Cardiac fibroblast (primary cell): Measurements from ENCODE around the gene FAM174B.

Source experiments
- DNase-seq, 2 donors: peaks; one replicate each; pipeline versions ENCODE4 v3.0.0 to v3.0.0-alpha.2; 2010; ENCODE audit warnings: low read depth in 2 of 2
- H3K4me3 ChIP-seq, 2 donors: replicated peaks in 1 of 2; 1 replicate in 1 of 2; 2 replicates in 1 of 2; pipeline ENCODE4 v1.5.1; 2011; ENCODE audit warnings: low read depth in 2 of 2, low read length in 2 of 2, mild to moderate bottlenecking in 2 of 2, moderate library complexity in 1 of 2
- CTCF ChIP-seq: IDR thresholded peaks from one replicate; pipeline ENCODE4 v1.5.1; 2011; ENCODE audit warnings: low read depth, mild to moderate bottlenecking, low read length, inconsistent platforms

Gene FAM174B

GRCh38 chr15:92645731-92646130, 9.8 kb downstream of the FAM174B start:
- TF ChIP-seq CTCF = no peak
- no peak for DNase-seq
- H3K4me3 ChIP-seq = no peak overlapping the region

GRCh38 chr15:92645051-92645631, 10.4 kb downstream of the FAM174B start:
- no peak for DNase-seq
- no peak for TF ChIP-seq CTCF
- H3K4me3 ChIP-seq = no peak overlapping the region

DNA sequence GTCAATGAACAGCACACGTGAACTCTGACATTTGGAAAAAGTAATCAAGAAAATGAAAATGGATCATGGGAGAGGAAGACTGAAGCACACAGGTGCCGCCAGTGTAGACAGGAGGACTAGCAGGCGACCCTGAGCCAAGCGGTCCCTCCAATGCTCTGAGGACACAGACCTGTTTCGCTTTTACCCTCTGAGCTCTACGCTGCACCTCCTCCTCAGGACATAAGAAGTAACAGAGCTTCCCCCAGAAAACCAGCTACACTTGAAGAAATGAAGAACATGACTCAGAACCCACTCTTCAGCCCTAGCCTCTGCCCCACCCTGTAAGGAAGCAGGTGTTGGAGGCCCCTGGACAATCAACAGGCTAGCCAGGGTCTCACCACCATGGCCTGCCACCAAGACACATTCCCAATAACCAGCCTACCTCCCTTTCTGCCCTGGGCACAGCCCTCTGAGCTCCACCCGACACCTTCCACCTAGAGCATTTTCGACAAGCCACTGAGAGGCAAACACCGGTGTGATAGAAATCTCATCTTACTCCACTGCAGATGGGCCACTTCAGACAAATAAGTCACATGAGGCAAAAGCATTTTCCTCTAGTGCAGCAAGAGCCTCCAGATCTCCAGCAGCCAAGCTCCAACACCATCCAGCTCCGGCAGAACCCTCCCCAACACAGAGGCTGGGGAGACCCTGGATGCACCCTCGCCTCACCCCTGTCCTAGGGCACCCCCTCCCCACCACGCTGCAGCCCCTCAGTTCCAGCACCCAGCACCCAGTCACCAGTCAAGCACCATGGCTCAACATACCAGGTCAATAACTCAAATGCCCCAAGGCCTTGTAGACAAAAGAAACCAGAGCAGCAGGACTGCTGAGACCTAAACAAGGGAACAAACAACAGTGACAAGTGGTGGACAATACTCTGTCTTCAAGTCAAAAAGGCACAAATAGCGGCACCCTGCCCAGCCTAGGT, 11.4 kb downstream of the FAM174B start:
- no peak for DNase-seq
- TF ChIP-seq CTCF = no peak
- H3K4me3 ChIP-seq = no peak overlapping the region

DNA sequence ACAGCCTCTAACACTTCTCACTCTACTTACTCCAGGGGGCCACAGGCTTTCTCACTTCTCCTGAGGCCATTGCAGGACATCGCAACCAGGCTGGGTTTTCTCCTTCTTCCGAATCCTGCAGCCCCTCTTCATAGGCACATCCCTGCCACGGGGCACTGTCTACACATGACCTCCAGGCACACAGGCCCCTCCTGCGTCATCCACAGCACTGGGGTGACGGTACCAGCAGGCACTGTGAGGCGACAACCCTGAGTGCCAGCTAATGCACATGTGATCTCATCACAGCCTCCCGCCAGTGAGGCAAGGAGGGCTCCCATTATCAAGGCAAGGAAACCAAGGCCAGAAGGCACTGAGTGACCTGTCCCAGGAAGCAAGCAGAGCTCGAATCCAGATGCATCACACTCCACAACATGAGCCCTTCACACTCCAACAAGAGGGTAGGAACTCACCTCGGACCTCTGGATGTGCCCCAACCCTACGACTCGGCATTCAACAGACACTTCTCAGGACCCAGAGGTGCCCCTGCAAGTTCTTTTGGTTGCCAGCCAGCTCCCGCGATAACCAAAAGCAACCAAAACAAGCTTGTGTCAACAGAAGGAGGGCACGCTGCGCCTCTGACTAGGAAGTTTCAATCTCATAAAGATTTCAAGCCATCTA, 16.7 kb downstream of the FAM174B start:
- H3K4me3 ChIP-seq = no peak overlapping the region
- DNase-seq = no peak
- TF ChIP-seq CTCF = no peak

GRCh38 chr15:92638291-92638708, 17.3 kb downstream of the FAM174B start:
- no peak overlapping the region for H3K4me3 ChIP-seq
- no peak for TF ChIP-seq CTCF
- no peak for DNase-seq

DNA sequence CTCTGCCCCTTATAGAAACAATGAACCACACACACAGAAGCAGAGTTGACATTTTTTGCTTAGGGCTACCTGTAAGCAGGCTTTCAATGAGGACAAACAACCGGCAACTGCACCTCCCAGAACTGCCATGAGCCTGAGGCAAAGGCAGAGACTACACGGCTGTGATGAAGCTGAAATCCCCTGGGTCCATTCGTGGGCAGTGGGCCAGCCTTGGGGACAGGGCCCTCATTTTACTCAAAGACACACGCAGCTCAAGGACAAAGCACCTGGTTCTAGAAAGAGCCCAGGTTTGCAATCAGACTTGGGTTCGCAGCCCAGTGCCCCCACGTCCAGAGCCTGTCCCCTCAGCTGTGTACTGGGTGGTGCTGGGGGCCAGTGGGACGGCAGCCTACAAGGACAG, 17.9 kb downstream of the FAM174B start:
- no peak for TF ChIP-seq CTCF
- no peak overlapping the region for H3K4me3 ChIP-seq
- no peak for DNase-seq
